T-helper 22 cell (primary cell): ENCODE measurements around the gene SND1.
"Not testable (repeated sequence)": the region's sequence is repeated elsewhere in the genome, so short reads cannot be mapped to it uniquely, and the experiment has no call there.

ENCODE experiments used
- DNase-seq: peaks from one replicate; pipeline ENCODE4 v3.0.0-alpha.2; 2020; ENCODE audit warnings: low read depth

SND1 gene

GRCh38 chr7:127889677-127890076, 237.7 kb downstream of the SND1 start:
- DNase-seq: no peak

- no peak for DNase-seq
Observed at GRCh38 chr7:127890726-127891125, 238.7 kb downstream of the SND1 start.

- DNase-seq: no peak
Observed at GRCh38 chr7:127891144-127891543, 239.2 kb downstream of the SND1 start.

DNA sequence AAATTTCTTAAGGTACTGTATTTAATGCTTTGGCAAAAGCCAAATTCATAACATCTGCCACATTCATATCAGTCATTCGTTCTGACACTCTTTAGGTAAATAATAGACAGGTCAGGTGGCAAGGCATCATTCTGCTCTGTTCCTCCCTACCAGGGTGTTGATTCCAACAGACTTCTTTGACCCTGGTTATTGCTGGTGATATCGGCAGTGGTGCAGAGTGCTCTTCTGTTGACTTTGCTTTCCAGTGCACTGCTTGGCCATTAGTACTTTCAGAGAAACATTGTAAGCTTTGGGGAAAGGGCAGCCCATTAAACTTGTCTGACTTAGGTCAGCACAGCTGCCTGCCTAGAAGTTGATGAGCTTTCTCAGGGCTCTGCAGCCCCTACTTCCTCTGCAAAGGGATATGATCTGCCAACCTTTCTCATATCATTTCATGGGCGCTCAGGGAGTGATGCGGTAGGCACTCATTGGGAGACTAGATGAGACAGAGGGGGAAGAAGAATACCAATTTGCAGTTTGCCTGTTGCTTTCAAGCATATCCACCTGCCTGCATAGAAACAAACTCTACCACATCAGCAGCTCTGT, 240.0 kb downstream of the SND1 start:
- DNase-seq: no peak

- DNase-seq: no peak
Observed at GRCh38 chr7:127892488-127893314, 240.7 kb downstream of the SND1 start.

DNA sequence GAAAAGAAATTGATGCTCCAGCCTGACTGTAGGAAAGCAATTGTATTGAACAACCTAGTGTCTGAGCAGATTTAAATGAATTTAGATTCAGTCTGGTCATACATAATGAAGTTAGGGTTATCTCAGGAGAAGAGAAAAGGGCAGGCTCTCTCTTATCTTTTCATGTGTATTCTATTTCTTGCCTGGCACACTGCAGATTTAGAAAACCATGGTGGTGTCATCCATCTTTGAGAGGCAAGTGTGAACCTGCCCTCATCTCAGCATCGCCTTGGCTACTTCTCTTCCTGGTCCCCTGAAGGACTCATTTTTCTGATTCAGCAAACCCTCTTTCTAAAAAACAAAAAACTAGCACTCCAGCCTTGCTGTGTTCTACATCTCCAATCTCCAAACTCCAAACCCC, 241.6 kb downstream of the SND1 start:
- DNase-seq: no peak

DNA sequence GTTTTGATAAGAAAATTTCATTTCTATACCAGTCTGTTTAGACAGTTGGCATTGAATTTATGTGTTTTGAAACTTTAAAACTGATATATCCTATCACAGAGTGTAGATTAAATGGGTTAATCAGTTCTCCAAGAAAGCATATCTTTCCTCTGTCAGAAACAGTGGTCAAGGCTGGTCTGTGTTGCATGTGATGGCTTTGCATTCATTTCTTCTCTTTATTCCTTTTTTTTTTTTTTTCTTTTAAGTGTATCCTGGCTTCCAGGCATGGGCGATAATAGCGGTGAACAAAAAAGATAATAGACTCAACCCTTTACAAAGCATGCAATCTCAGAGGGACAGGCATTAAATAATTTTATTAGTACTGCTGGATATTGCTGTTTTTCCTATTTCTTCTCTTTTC, 242.6 kb downstream of the SND1 start:
- no peak for DNase-seq

DNA sequence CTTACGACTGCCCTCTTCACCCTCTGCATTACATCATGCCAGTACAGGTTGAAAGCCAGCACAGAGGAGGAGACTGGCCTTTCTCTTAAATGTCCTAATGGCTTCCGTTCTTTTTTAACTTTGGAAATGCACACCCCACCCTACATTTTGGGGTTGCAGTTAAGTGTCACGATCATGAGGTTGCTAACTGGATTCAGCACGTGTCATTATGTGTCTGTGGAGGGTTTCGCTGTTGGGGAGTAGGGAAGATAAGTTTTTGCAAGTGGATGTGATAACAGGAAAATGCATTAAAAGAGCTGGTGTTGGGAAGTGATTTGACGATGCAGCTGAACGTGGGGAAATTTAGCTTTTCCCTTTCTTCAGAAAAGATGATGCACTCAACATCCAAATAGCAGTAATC, 243.4 kb downstream of the SND1 start:
- no peak for DNase-seq

- DNase-seq: no peak
Observed at GRCh38 chr7:127895814-127896280, 243.9 kb downstream of the SND1 start.

DNA sequence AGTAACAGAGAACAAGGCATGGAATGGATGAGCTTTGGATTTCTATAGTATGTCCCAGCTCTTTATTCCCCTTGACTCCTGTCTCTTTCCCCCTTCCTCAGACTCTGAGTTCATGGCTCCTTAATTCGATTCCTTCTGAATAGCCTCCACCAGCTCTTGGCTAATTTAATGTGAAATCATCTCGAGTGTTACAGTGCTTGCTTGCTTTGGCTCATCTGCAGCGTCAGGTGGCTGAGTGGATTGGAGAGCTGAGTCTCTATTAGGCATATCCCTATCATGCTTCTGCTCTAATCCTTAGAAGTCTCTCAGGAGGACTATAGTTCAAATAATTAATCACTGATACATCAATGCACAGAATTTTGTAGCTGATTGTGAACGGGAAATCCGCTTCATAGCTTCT, 244.7 kb downstream of the SND1 start:
- no peak for DNase-seq

GRCh38 chr7:127897704-127898454, 245.9 kb downstream of the SND1 start:
- DNase-seq: no peak

- DNase-seq: no peak
Observed at GRCh38 chr7:127899411-127899810, 247.4 kb downstream of the SND1 start.

DNA sequence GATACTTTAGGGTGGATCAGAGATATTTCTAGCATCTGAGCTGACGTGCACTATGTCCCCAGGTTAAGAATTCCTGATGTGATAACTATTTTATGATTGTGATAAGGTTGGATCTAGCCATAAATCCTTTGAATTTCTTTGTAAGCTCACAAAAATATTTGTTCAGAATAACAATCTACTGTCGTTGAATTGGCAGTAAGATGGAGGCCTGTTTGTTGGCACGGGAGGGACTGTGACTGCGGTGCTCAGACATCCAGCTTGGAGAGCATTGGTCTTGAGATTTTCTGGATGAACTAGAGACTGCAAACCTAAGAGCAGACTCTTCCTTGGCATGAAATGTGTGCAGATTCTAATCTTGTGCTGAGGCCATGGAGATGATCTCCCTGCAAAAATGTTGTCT, 248.1 kb downstream of the SND1 start:
- DNase-seq: no peak

- no peak for DNase-seq
Observed at GRCh38 chr7:127900732-127901685, 249.0 kb downstream of the SND1 start.

DNA sequence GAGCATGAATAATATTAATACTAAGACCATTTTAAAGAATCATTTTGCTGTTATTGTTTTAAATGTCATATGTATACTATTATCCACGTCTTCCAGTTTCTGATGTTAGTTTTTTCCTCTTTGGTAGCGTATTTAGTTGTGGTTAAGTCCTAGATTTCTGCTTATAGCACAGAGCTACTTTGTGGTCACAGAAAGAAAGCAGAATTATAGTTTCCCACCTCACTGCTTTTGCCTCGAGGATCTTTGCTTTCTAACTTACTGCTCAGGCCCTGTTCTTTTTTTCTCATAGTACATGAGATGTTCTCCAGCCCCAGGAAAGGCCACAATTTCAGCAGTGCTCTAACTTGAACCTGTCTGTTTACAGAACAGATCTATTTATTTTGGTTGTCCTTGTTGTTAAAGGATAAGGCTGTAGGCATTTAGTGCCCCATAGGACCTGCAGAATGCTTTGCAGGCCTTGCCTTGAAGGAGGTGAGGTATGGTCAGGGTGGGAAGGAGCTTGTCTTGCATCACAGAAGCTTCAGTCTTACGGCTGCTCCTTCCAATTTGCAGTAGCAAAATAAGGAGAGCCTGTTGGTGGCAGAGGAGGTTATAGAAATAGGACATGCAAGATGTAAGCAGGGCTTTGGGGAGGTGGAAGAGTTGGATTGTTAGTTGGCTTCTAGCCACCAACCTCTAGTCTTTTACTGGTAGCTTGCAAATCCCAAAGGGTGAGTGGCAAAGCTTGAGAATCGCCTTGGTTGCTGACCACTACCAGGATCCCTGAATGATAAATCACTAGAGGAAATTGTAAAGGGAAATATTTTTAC, 250.1 kb downstream of the SND1 start:
- DNase-seq: no peak

GRCh38 chr7:127902753-127903152, 250.8 kb downstream of the SND1 start:
- DNase-seq: not testable (repeated sequence)

DNA sequence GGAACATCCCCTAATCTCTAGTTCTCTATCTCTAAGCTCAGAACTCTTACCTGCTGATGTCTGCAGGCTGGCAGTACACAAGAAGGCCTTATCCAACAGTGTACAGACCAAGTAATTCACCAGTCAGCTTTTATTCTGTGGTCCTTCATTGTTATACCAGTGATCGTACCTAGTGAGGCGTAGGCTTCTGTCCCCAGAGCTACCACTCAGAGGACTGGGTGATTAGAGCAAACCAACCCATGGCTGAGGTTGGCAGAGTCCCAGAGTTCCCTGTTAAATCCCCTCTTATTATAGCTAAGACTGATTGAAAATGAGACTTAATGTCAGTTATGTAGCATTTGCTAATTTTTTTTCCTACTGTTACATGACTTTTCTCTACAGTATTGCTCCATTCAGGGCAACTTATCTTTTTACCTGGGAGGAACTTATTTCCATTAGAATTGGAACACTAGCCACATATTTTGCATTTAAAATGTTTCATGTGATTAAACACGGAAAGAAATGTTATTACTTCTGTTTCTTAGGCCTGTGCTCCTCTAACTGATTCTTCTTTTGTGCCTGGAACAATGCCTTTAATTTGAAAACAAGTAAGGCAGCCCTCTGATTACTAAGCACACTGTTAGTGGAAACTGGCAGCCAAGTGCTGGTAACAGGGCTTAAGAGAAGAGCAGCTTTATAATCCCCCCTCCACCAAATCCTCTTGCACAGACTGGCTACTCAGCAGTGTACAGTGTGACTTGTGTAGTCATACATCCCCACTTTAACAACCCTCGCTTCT, 252.1 kb downstream of the SND1 start:
- DNase-seq: no peak

- DNase-seq: no peak
Observed at GRCh38 chr7:127904670-127904985, 252.6 kb downstream of the SND1 start.

GRCh38 chr7:127905021-127905420, 253.0 kb downstream of the SND1 start:
- no peak for DNase-seq
